ENCODE results near the gene SERPINA12.
"Not testable (repeated sequence)": the region's sequence is repeated elsewhere in the genome, so short reads cannot be mapped to it uniquely, and the experiment has no call there.

The SERPINA12 gene

DNA sequence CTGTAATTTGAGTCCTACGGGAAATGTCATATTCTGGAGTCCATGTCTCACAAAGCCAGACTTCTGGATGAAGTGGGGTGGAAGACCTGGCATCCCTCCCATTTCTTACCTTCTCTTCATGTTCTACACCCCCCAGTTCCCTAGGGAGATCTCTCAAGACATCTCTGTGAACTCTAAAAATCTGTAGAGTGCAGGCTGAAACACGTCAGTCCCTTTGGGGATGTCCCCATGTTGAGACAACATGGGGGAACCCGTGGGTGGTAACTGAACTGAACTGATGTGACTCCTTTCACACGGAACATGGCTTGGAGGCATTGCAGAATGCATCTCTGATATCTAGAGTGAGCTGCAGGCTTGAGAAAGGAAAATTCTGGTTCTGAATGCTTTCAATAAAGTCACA, 15.2 kb downstream of the SERPINA12 start:
- H3K4me3 ChIP-seq (ENCODE audit: insufficient read depth, low read depth, low read length) = no peak overlapping the region
- no peaks in the 10 kb centered on the region for H3K9me3 ChIP-seq (ENCODE audit: control insufficient read depth, low read length)
- H3K4me1 ChIP-seq (ENCODE audit: control insufficient read depth, insufficient read depth, low read length) = no peaks in the 10 kb centered on the region
- 91 to 96% methylated on average over 4 of the region's 4 CpGs for WGBS, 2 experiments
- H3K27ac ChIP-seq (ENCODE audit: insufficient read depth, low read depth, low read length, poor library complexity, severe bottlenecking) = no peak overlapping the region
- H3K36me3 ChIP-seq (ENCODE audit: control insufficient read depth, insufficient read depth, low read length) = no peaks in the 10 kb centered on the region
- no peaks in the 10 kb centered on the region for H3K27me3 ChIP-seq (ENCODE audit: control insufficient read depth, insufficient read depth, low read length, poor library complexity, severe bottlenecking)

DNA sequence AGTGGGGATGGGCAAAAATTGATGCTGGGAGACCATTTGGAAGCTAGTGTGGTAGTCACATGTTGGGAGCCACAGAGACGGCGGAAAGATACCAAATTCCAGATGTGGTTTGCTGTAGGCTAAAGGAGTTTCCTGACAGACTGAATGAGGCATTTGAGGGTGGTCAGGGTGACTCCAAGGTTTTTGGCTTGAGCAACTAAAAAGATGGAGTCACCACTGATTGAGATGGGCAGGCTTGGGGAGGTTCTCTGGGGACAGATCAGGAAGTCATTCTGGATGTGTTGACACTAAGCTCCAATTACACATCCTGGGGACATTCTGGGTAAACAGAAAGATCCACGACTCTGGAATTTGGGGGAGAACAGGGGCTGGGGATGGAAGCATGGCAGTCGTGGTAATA, 17.8 kb downstream of the SERPINA12 start:
- no peaks in the 10 kb centered on the region for H3K4me1 ChIP-seq (ENCODE audit: control insufficient read depth, insufficient read depth, low read length)
- no peaks in the 10 kb centered on the region for H3K27me3 ChIP-seq (ENCODE audit: control insufficient read depth, insufficient read depth, low read length, poor library complexity, severe bottlenecking)
- 84 to 86% methylated on average over 4 of the region's 4 CpGs for WGBS, 2 experiments
- H3K4me3 ChIP-seq (ENCODE audit: insufficient read depth, low read depth, low read length) = no peak overlapping the region
- no peaks in the 10 kb centered on the region for H3K9me3 ChIP-seq (ENCODE audit: control insufficient read depth, low read length)
- H3K27ac ChIP-seq (ENCODE audit: insufficient read depth, low read depth, low read length, poor library complexity, severe bottlenecking) = no peak overlapping the region
- no peaks in the 10 kb centered on the region for H3K36me3 ChIP-seq (ENCODE audit: control insufficient read depth, insufficient read depth, low read length)

DNA sequence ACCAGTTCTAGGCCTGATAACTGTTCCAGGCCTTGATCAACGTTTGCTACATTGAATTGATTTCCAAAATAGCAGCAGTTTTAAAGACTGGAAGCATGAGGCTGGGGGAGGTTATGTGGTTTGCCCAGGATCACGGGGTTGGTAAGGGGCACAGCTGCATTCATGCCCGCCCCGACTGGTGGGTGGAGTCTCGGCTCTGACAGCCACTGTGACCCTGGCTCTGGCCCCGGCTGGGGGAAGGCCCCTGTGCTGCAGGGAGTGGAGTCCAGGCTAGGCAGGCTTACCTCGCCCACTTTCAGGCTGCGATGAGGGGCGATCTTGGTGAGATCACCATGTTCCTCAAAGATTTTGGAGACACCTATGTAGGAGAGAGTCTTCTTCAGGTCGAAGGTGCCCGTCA, 19.9 kb downstream of the SERPINA12 start:
- 89% methylated on average over 11 of the region's 11 CpGs for WGBS, 2 experiments
- no peak overlapping the region for H3K4me3 ChIP-seq (ENCODE audit: insufficient read depth, low read depth, low read length)
- H3K27ac ChIP-seq (ENCODE audit: insufficient read depth, low read depth, low read length, poor library complexity, severe bottlenecking) = no peak overlapping the region
- H3K4me1 ChIP-seq (ENCODE audit: control insufficient read depth, insufficient read depth, low read length) = peaks cover 3% of the 10 kb centered on the region
- H3K36me3 ChIP-seq (ENCODE audit: control insufficient read depth, insufficient read depth, low read length) = no peaks in the 10 kb centered on the region
- no peaks in the 10 kb centered on the region for H3K9me3 ChIP-seq (ENCODE audit: control insufficient read depth, low read length)
- no peaks in the 10 kb centered on the region for H3K27me3 ChIP-seq (ENCODE audit: control insufficient read depth, insufficient read depth, low read length, poor library complexity, severe bottlenecking)

DNA sequence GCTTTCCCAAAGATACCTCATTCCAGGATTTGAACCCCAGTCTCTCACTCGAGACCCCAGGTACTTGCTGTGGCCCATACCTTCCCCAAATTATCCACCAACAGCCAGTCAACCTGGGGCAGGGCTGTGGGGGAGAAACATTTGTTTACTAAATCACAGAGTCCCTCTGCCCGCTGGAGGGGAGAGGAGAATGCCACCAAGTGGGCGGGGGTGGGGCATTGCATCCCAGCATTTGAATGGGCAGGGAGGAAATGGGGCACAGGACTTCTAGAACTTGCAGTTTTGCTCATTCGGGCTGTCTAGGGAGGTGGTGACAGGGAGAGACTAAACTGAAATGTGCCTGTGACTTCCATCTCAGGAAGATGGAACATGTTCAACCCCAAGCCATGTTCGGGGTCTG, 22.4 kb downstream of the SERPINA12 start:
- 53 to 55% methylated on average over 5 of the region's 5 CpGs for WGBS, 2 experiments

GRCh38 chr14:94485944-94486841, 23.1 kb downstream of the SERPINA12 start:
- WGBS, 2 experiments = 29% methylated on average over 26 of the region's 26 CpGs
- H3K4me3 ChIP-seq (ENCODE audit: insufficient read depth, low read depth, low read length) = peak overlapping the region; percentile 32

More for the DNA sequence above, 22.4 kb downstream of the SERPINA12 start:
- no peaks in the 10 kb centered on the region for H3K9me3 ChIP-seq (ENCODE audit: control insufficient read depth, low read length)
- no peak overlapping the region for H3K27ac ChIP-seq (ENCODE audit: insufficient read depth, low read depth, low read length, poor library complexity, severe bottlenecking)
- no peak overlapping the region for H3K4me3 ChIP-seq (ENCODE audit: insufficient read depth, low read depth, low read length)
- no peaks in the 10 kb centered on the region for H3K27me3 ChIP-seq (ENCODE audit: control insufficient read depth, insufficient read depth, low read length, poor library complexity, severe bottlenecking)
- peaks cover 3% of the 10 kb centered on the region for H3K4me1 ChIP-seq (ENCODE audit: control insufficient read depth, insufficient read depth, low read length)
- H3K36me3 ChIP-seq (ENCODE audit: control insufficient read depth, insufficient read depth, low read length) = no peaks in the 10 kb centered on the region

DNA sequence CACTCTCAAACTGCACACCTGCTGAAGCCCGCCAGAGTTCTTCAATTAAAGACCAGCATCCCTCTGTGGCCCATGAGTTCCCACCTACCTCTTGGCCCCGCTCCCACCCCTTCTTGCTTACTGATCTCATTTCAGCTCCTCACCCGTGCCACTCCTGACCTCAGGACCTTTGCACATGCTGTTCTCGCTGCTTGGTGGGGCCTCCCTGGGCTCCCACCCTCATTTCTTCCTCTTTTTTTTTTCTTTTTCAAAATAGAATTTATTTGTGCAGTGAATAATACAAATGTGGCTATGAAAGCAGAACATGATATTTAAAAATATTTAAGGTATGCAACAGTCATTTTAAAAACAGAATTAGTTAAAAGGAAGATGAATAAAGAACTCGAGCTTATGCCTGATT, 24.8 kb downstream of the SERPINA12 start:
- no peak overlapping the region for H3K4me3 ChIP-seq (ENCODE audit: insufficient read depth, low read depth, low read length)
- no peaks in the 10 kb centered on the region for H3K27me3 ChIP-seq (ENCODE audit: control insufficient read depth, insufficient read depth, low read length, poor library complexity, severe bottlenecking)
- no peak overlapping the region for H3K27ac ChIP-seq (ENCODE audit: insufficient read depth, low read depth, low read length, poor library complexity, severe bottlenecking)
- no peaks in the 10 kb centered on the region for H3K36me3 ChIP-seq (ENCODE audit: control insufficient read depth, insufficient read depth, low read length)
- WGBS, 2 experiments = 93 to 96% methylated on average over 4 of the region's 5 CpGs
- no peaks in the 10 kb centered on the region for H3K9me3 ChIP-seq (ENCODE audit: control insufficient read depth, low read length)
- H3K4me1 ChIP-seq (ENCODE audit: control insufficient read depth, insufficient read depth, low read length) = peaks cover 3% of the 10 kb centered on the region

More at GRCh38 chr14:94485944-94486841, 23.1 kb downstream of the SERPINA12 start:
- Histone ChIP-seq H3K36me3 (ENCODE audit: control insufficient read depth, insufficient read depth, low read length) (no peaks in the 10 kb centered on the region), H3K9me3 (ENCODE audit: control insufficient read depth, low read length) (no peaks in the 10 kb centered on the region), H3K27me3 (ENCODE audit: control insufficient read depth, insufficient read depth, low read length, poor library complexity, severe bottlenecking) (no peaks in the 10 kb centered on the region), H3K4me1 (ENCODE audit: control insufficient read depth, insufficient read depth, low read length) (peaks cover 3% of the 10 kb centered on the region), H3K27ac (ENCODE audit: insufficient read depth, low read depth, low read length, poor library complexity, severe bottlenecking) (no peak overlapping the region)

GRCh38 chr14:94483729-94484275, 25.5 kb downstream of the SERPINA12 start:
- Histone ChIP-seq H3K4me3 (ENCODE audit: insufficient read depth, low read depth, low read length) (no peak overlapping the region), H3K27me3 (ENCODE audit: control insufficient read depth, insufficient read depth, low read length, poor library complexity, severe bottlenecking) (no peaks in the 10 kb centered on the region), H3K27ac (ENCODE audit: insufficient read depth, low read depth, low read length, poor library complexity, severe bottlenecking) (no peak overlapping the region), H3K9me3 (ENCODE audit: control insufficient read depth, low read length) (no peaks in the 10 kb centered on the region), H3K36me3 (ENCODE audit: control insufficient read depth, insufficient read depth, low read length) (no peaks in the 10 kb centered on the region), H3K4me1 (ENCODE audit: control insufficient read depth, insufficient read depth, low read length) (peaks cover 3% of the 10 kb centered on the region)
- 87 to 94% methylated on average over 7 of the region's 7 CpGs for WGBS, 2 experiments

DNA sequence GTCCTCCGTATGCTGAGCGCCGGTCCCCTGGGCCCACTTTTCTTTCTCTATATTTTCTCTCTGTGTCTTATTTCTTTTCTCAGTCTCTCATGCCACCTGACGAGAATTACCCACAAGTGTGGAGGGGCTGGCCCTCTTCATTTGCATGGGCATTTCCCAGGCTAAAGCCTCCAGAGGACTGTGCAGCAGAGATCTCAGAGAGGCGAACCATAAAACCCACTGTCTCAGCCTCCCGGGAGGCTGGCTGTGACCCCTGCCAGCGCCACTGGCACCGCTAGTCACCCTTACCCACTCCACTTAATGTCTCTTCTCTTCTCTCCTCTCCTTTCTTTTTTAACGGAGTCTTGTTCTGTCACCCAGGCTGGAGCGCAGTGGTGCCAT, 26.2 kb downstream of the SERPINA12 start:
- no peaks in the 10 kb centered on the region for H3K27me3 ChIP-seq (ENCODE audit: control insufficient read depth, insufficient read depth, low read length, poor library complexity, severe bottlenecking)
- peaks cover 3% of the 10 kb centered on the region for H3K4me1 ChIP-seq (ENCODE audit: control insufficient read depth, insufficient read depth, low read length)
- 88 to 89% methylated on average over 10 of the region's 10 CpGs for WGBS, 2 experiments
- no peak overlapping the region for H3K4me3 ChIP-seq (ENCODE audit: insufficient read depth, low read depth, low read length)
- H3K27ac ChIP-seq (ENCODE audit: insufficient read depth, low read depth, low read length, poor library complexity, severe bottlenecking) = no peak overlapping the region
- no peaks in the 10 kb centered on the region for H3K9me3 ChIP-seq (ENCODE audit: control insufficient read depth, low read length)
- H3K36me3 ChIP-seq (ENCODE audit: control insufficient read depth, insufficient read depth, low read length) = no peaks in the 10 kb centered on the region

- H3K36me3 ChIP-seq (ENCODE audit: control insufficient read depth, insufficient read depth, low read length); H3K4me3 ChIP-seq (ENCODE audit: insufficient read depth, low read depth, low read length); H3K27me3 ChIP-seq (ENCODE audit: control insufficient read depth, insufficient read depth, low read length, poor library complexity, severe bottlenecking); H3K9me3 ChIP-seq (ENCODE audit: control insufficient read depth, low read length); H3K4me1 ChIP-seq (ENCODE audit: control insufficient read depth, insufficient read depth, low read length); H3K27ac ChIP-seq (ENCODE audit: insufficient read depth, low read depth, low read length, poor library complexity, severe bottlenecking): not testable (repeated sequence)
- WGBS, 2 experiments = 92 to 95% methylated on average over 10 of the region's 10 CpGs
Observed at GRCh38 chr14:94482132-94483070, 26.9 kb downstream of the SERPINA12 start.

Measured in ectodermal cell (in vitro differentiated cells).